GM19193 (cell line): ENCODE data around the gene KIF19.

Source experiments
- POLR2A ChIP-seq: IDR thresholded peaks from 4 replicates; pipeline ENCODE4 v1.6.1; 2011; ENCODE audit not compliant: insufficient read depth, insufficient read length; ENCODE audit errors: extremely low read depth

The KIF19 gene

DNA sequence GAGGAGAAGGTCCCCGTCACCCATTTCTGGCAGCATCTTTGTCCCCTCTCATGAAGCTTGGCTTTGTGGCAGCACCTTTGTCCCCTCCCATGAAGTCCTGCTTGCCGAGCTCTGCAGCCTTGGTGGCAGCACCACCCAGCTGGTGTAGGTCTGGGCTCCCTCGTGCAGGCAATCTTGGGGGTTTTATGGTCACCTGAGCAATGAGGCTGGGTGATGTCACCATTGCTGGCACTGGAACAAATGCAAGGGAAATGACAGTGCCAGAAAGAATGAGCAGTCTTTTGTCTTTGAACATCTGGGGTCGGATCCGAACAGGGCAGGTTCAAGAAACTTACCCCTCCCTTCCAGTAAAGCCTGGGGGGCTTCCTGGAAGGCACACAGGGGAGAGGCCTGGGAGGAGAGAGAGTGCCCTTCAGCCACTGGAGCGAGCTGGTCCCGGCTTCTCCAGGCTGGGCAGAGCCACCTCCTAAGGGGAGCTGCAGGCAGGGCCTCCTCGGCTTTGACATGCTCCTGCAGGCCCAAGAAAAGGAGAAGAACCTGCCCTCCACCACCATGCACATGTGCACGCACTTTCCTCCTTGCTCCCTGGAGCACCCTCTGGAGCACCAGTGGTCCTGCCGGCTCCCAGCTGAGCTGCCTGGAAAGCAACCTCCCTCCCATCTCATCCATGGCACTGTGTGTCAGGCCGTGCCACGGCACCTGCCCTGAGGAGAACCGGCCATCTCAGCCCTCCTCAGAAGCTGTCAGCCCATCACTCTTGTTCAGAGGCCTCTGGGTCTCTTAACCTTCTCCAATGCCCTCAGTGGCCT lies 19.6 kb downstream of the KIF19 start:
- TF ChIP-seq POLR2A, result no peak

DNA sequence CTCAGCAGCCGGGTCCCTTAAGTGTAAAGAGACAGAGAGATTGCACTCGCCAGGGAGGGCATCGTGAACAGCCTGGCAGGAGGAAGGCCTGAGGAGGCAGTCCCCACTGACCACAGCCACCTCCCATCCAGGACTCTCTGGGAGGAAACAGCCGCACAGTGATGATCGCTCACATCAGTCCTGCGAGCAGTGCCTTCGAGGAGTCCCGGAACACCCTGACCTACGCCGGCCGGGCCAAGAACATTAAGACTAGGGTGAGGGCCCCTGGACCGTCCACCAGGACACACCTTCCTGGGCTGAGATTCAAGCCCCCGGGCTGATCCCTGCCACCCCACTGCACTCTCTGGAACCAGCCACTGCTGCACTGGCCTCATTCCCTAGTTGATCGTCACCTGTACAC lies 21.6 kb downstream of the KIF19 start:
- no peak for TF ChIP-seq POLR2A

DNA sequence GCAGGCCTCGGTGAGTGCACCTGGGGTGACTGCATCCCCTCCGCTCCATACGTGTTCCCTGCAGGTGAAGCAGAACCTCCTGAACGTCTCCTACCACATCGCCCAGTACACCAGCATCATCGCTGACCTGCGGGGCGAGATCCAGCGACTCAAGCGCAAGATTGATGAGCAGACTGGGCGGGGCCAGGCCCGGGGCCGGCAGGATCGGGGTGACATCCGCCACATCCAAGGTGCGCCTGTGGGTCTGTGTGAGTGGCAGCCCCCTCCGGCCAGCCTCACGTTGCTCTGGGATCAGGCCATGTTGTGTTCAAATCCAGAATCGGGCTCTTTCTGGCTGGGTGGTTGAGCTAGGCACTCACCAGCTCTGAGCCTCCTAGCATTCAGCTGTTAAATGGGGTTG lies 23.1 kb downstream of the KIF19 start:
- TF ChIP-seq POLR2A, result no peak

DNA sequence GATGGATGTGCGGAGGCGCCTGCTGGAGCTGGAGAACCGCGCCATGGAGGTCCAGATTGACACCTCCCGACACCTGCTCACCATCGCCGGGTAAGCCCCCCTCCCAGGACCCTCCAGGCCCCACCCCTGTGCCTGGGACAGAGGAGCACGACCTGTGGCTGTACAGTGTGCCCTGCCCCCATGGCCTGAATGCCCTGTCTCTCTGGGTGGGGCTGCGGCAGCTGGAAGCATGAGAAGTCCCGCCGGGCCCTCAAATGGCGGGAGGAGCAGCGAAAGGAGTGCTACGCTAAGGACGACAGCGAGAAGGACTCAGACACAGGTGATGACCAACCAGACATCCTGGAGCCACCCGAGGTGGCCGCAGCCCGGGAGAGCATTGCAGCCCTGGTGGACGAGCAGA lies 24.5 kb downstream of the KIF19 start:
- TF ChIP-seq POLR2A, result no peak

DNA sequence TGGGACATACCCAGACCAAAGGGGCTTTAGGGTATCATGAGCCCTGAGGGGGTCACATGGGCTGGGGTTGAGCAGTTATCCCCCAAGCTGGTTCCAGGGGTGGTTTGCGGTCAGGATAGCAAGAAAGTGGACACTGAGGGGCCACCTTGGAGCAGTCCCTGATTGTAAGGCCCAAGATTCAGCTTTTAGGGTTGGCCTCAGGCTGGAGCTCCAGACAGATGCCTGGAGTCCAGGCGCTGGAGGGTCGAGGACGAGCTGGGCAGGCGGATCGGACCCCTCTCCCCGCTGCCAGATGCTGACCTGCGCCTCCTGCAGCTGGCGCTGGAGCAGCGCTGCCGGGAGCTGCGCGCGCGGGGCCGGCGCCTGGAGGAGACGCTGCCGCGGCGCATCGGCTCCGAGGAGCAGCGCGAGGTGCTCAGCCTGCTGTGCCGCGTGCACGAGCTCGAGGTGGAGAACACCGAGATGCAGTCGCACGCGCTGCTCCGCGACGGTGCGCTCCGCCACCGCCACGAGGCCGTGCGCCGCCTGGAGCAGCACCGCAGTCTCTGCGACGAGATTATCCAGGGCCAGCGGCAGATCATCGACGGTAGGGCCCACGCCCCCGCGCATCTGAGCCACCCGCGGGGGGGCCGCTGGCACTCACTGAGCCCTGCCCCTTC lies 25.7 kb downstream of the KIF19 start:
- TF ChIP-seq POLR2A, result no peak

DNA sequence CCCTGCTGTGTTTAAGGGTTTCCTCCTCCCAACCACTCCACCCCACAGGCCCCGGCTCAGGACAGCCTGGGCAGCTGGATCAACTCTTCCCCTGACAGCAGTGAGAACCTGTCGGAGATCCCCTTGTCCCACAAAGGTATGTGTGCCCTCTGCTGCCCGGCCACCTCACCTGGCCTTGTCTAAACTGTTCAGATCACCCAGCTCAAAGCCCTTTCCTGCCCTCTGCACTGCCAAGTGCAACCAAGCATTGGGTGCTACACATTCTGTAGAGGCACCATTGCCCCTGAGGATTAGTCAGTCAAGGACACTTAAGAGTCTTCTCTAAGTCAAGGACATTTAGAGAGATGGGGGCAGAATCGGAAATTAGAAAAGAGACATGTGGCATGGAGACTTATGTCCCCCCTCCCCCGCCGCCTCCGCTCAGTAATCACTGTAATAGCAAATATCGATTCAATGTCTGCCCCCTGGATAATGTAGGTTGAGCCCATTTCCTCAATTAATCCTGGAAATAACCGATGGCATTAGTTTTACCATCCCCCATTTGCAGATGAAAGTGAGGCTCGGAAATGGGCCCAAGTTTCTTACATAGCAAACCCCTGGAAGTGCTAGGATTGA lies 27.5 kb downstream of the KIF19 start:
- no peak for TF ChIP-seq POLR2A

DNA sequence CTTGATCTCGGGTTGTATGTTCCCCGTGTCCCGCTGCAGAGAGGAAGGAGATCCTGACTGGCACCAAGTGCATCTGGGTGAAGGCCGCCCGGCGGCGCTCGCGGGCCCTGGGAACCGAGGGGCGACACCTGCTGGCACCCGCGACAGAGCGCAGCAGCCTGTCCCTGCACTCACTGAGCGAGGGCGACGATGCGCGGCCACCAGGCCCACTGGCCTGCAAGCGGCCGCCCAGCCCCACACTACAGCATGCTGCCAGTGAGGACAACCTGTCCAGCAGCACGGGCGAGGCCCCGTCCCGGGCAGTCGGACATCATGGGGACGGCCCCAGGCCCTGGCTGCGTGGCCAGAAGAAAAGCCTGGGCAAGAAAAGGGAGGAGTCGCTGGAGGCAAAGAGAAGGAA lies 28.1 kb downstream of the KIF19 start:
- no peak for TF ChIP-seq POLR2A

DNA sequence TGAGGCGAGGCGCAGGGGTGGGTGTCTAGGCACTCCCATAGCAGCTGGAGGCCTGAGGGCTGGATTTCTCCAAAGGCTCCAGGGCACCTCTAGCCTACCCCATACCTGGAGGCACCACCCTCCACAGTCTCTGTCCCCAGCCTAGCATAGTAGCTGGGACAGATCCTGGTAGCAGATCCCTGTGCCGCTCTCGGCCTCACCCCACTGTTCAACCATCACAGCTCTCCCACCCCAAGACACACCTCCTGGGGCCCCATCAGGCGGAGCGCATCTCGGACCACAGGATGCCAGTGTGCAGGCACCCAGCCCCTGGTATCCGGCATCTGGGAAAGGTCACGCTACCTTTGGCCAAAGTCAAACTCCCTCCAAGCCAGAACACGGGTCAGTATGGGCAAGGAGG lies 28.5 kb downstream of the KIF19 start:
- TF ChIP-seq POLR2A, result no peak

DNA sequence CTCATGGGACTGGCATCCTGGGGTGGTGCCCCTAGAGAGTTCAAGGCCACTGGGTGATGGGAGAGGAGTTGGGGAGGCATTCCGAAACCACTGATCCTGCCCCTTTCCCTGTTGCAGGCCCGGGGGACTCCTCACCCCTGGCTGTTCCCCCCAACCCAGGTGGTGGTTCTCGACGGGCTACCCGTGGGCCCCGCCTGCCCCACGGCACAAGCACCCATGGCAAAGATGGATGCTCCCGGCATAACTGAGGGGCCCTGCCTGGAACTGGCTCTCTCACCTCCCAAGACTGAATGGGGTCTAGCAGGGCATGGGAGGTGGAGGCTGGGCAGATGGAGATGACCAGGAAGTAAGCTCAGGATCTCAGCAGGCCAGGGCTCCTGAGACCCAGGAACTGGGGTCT lies 29.0 kb downstream of the KIF19 start:
- no peak for TF ChIP-seq POLR2A

DNA sequence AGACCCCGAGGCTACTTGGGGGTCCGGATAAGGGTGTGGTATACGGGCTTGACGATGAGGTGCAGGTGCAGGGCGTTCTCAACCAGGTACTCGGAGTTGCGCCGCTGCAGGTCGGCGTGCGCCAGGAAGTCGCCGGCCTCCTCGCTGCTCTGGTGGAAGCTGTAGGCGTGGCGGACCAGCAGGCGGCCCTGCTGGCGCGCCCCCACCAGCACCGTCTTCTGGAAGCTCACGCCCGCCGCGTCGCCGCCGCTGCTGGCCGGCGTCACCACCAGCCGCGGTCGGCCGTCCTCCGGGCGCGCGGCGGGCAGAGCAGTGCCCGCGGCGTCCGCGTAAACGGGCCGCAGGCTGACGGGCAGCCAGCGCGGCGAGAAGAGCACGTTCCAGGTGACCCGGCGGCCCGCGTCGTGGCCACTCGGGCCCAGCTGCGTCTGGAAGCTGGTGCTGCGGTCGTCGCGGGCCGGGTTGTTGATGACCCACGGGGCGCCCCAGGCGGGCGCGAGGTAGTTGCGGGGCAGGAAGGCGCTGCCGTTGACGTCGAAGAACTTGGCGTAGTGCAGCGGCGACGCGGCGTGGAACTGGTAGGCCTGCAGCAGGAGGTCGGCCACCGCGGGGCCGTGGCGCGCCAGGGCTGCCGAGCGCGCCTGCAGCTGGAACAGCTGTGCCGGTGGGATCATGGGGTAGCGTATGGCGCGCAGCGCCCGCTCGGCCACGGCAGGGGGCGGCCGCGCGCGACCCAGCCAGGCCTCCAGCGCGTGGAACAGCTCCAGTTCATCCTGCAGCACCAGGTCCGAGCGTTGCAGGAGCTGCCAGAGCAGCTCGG lies 30.8 kb downstream of the KIF19 start:
- TF ChIP-seq POLR2A, result no peak

DNA sequence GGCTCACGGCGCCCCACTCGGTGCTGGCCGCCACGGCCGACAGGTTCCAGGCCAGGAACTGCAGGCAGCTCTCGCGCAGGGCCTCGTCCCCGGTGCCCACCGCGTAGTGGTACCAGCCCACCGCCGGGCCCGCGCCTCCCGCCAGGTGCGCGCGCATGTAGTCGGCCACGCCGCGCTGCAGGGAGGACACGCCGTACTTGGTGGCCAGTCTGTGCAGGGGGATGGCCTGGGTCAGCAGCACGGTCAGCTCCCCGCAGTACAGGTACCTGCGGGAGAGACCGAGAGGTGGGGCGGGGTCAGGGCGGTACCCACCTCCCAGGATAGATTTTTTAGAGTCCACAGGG lies 31.4 kb downstream of the KIF19 start:
- TF ChIP-seq POLR2A, result no peak

DNA sequence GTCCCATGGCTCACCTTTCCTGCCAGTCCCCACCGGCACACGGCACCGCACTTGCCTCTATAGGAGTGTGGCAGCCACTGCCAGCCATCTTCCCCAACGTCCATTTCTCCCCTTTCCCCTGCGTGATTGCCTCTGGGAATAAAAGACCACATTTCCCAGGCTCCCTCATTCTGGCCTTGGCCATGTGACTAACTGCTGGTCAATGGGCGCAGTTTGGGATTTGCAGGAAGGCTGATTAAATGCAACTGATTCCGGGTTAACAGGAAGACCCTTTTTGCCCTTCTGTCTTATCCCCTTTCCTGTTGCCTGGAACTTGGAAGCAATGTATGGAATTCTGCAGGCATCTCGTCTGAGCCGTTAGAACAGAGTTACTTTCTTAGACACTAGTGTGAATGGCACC lies 32.7 kb downstream of the KIF19 start:
- no peak for TF ChIP-seq POLR2A

DNA sequence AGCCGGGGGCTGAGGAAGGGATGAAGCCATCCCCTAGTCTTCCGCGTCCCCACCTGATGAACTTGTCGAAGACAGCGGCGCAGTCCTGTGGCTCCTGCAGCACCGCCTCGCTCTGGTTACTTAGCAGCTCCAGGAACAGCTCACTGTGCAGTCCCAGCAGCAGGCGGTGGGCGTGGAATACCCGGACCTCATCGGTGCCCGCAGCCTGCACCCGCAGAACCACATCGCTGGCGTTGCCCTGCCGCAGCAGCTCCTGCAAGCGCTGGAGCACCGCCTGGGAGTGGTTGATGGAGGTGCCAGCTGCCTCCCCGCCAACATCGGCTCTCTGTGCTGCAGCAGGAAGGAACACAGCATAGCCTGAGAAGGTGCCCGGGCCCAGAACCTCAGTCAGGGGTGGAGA lies 33.9 kb downstream of the KIF19 start:
- TF ChIP-seq POLR2A, result no peak

DNA sequence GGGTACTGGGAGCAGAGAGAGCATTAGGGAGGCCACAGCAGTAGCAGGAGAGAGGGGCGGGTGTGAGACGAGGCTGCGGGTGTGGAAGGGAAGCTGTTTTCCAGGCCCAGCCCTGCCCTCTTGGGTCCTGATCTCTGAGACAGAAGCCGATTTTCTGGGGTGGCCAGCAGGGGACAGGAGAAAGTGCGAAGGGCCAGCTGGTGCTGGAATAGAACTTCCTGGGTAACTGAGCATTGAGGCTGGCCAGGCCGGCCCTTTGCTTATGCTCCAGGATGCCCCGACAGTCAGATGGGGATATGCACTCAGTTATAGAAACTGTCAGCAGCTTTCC lies 34.8 kb downstream of the KIF19 start:
- no peak for TF ChIP-seq POLR2A
